Neuronal stem cell (in vitro differentiated cells): Measurements from ENCODE around the gene APOBR.
A peak's percentile ranks its signal among the peaks of the same experiment; 100 is the strongest.

Experiments
- DNase-seq: peaks from one replicate; pipeline ENCODE4 v3.0.0-alpha.2; 2013; ENCODE audit warnings: low spot score
- H2AFZ ChIP-seq: one replicate; pipeline ENCODE4 v1.6.1; 2013; ENCODE audit warnings: mild to moderate bottlenecking, low read length, inconsistent platforms
- H2AK5ac ChIP-seq: 2 replicates; pipeline ENCODE4 v1.6.1; 2013; ENCODE audit warnings: low read depth, mild to moderate bottlenecking, inconsistent platforms, low read length, moderate library complexity, mixed read lengths
- H2BK120ac ChIP-seq: 2 replicates; pipeline ENCODE4 v1.6.1; 2013; ENCODE audit warnings: low read depth, mild to moderate bottlenecking, inconsistent platforms, low read length, moderate library complexity, mixed read lengths
- H2BK12ac ChIP-seq: one replicate; pipeline ENCODE4 v1.6.1; 2013; ENCODE audit warnings: low read length, inconsistent platforms
- H2BK15ac ChIP-seq: 2 replicates; pipeline ENCODE4 v1.6.1; 2013; ENCODE audit warnings: mild to moderate bottlenecking, low read length, inconsistent platforms, mixed read lengths
- H2BK5ac ChIP-seq: one replicate; pipeline ENCODE4 v1.6.1; 2013; ENCODE audit warnings: inconsistent platforms, mild to moderate bottlenecking, low read length, moderate library complexity
- H3K14ac ChIP-seq: one replicate; pipeline ENCODE4 v1.6.1; 2013; ENCODE audit warnings: low read length, inconsistent platforms
- H3K18ac ChIP-seq: 2 replicates; pipeline ENCODE4 v1.6.1; 2013; ENCODE audit warnings: low read length, inconsistent platforms
- H3K23ac ChIP-seq: 2 replicates; pipeline ENCODE4 v1.6.1; 2013; ENCODE audit warnings: low read depth, mild to moderate bottlenecking, mixed read lengths, low read length, inconsistent platforms; ENCODE audit not compliant: poor library complexity
- H3K27ac ChIP-seq: replicated peaks from 3 replicates; pipeline ENCODE4 v1.5.1; 2013; ENCODE audit warnings: low read length, inconsistent platforms
- H3K27me3 ChIP-seq, 3 experiments: 2 replicates each; pipeline ENCODE4 v1.6.1; 2013; ENCODE audit warnings: low read length in 3 of 3, mild to moderate bottlenecking in 2 of 3, inconsistent platforms in 1 of 3, low read depth in 1 of 3, mixed read lengths in 1 of 3, moderate library complexity in 1 of 3; ENCODE audit not compliant: control insufficient read depth in 3 of 3, insufficient read depth in 3 of 3
- H3K36me3 ChIP-seq, 2 donors: replicated peaks in 1 of 2; 2 replicates each; pipeline ENCODE4 v1.6.1; 2013; ENCODE audit warnings: low read length in 2 of 2; ENCODE audit not compliant: control insufficient read depth in 2 of 2, insufficient read depth in 2 of 2
- H3K4ac ChIP-seq: 2 replicates; pipeline ENCODE4 v1.6.1; 2013; ENCODE audit warnings: inconsistent platforms, mild to moderate bottlenecking, low read length, moderate library complexity
- H3K4me1 ChIP-seq, 2 donors: 1 replicate in 1 of 2; 2 replicates in 1 of 2; pipeline ENCODE4 v1.6.1; 2013; ENCODE audit warnings: low read length in 2 of 2, low read depth in 1 of 2; ENCODE audit not compliant: control insufficient read depth in 2 of 2, insufficient read depth in 1 of 2
- H3K4me2 ChIP-seq: one replicate; pipeline ENCODE4 v1.6.1; 2013; ENCODE audit warnings: mild to moderate bottlenecking, low read length, inconsistent platforms; ENCODE audit not compliant: insufficient read depth, poor library complexity, severe bottlenecking
- H3K4me3 ChIP-seq, 2 donors: 2 replicates each; pipeline ENCODE4 v1.5.1; 2013; ENCODE audit warnings: low read length in 2 of 2, mild to moderate bottlenecking in 2 of 2, inconsistent platforms in 1 of 2, moderate library complexity in 1 of 2
- H3K79me1 ChIP-seq: one replicate; pipeline ENCODE4 v1.6.1; 2013; ENCODE audit warnings: low read depth, mild to moderate bottlenecking, inconsistent platforms, low read length, moderate library complexity
- H3K9ac ChIP-seq: one replicate; pipeline ENCODE4 v1.6.1; 2013; ENCODE audit warnings: mild to moderate bottlenecking, low read depth, low read length, inconsistent platforms; ENCODE audit not compliant: poor library complexity
- H3K9me3 ChIP-seq, 2 donors: replicated peaks in 1 of 2; 2 replicates each; pipeline versions ENCODE3 to v1.6.1; 2013; ENCODE audit warnings: low read length in 2 of 2, mild to moderate bottlenecking in 2 of 2, inconsistent platforms in 1 of 2, low read depth in 1 of 2, mixed read lengths in 1 of 2, moderate library complexity in 1 of 2; ENCODE audit not compliant: control insufficient read depth in 2 of 2, insufficient read depth in 1 of 2
- H4K8ac ChIP-seq: one replicate; pipeline ENCODE4 v1.6.1; 2013; ENCODE audit warnings: low read depth, mild to moderate bottlenecking, inconsistent platforms, low read length, moderate library complexity
- H4K91ac ChIP-seq: one replicate; pipeline ENCODE4 v1.6.1; 2013; ENCODE audit warnings: low read length, low read depth, mild to moderate bottlenecking, inconsistent platforms; ENCODE audit not compliant: poor library complexity
- WGBS, 2 donors: extraction: QIAGEN DNeasy Blood & Tissue Kit; methylation state at CpG; one replicate each; pipeline ENCODE4 v1.1.7; 2013; ENCODE audit warnings: missing lambda C conversion rate in 2 of 2, mixed read lengths in 1 of 2; ENCODE audit not compliant: insufficient read length in 2 of 2, insufficient replicate concordance in 1 of 2; ENCODE audit errors: extremely low coverage in 2 of 2; 5-methylcytosine and 5-hydroxymethylcytosine counted together

APOBR gene

DNA sequence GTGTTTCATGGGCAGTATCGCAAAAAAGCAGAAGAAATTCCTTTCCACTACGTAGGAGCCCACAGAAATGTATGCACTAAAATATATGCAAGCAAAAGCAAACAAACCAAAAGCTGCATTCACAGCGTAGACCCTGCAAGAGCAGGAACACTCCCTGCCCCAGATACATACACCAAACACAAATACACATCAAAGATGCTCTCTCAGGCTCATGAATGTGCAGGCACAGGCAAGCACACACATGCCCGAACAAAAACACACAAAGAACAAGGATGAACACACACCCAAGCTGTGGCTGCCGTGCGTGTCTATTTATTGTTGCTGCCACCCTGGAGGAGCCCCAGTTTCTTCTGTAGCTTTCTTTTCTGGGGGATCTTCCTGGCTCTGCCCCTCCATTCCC lies 42.6 kb downstream of the APOBR start:
- Histone ChIP-seq H3K14ac (no peak overlapping the region), H3K4me1 (peaks cover 2 to 5% of the 10 kb centered on the region in 2 donors), H3K4me2 (no peak overlapping the region), H2BK120ac (no peak overlapping the region), H2AK5ac (no peak overlapping the region), H4K8ac (no peak overlapping the region), H2BK15ac (no peak overlapping the region), H3K4ac (no peak overlapping the region), H3K27ac (no peak overlapping the region), H4K91ac (no peak overlapping the region), H2AFZ (peak overlapping the region; percentile 86), H3K4me3 (peak overlapping the region in 1 of 2 donors; percentile 56), H2BK5ac (no peak overlapping the region), H2BK12ac (no peak overlapping the region), H3K79me1 (no peaks in the 10 kb centered on the region), H3K23ac (no peak overlapping the region), H3K9me3 (no peaks in the 10 kb centered on the region), H3K18ac (no peak overlapping the region), H3K27me3 (peaks cover 0 to 3% (median 0%) of the 10 kb centered on the region in 3 experiments), H3K9ac (no peak overlapping the region), H3K36me3 (no peaks in the 10 kb centered on the region)
- WGBS, 2 donors = no CpG with 5 or more reads among the region's 6 CpGs
- DNase-seq = no peak

DNA sequence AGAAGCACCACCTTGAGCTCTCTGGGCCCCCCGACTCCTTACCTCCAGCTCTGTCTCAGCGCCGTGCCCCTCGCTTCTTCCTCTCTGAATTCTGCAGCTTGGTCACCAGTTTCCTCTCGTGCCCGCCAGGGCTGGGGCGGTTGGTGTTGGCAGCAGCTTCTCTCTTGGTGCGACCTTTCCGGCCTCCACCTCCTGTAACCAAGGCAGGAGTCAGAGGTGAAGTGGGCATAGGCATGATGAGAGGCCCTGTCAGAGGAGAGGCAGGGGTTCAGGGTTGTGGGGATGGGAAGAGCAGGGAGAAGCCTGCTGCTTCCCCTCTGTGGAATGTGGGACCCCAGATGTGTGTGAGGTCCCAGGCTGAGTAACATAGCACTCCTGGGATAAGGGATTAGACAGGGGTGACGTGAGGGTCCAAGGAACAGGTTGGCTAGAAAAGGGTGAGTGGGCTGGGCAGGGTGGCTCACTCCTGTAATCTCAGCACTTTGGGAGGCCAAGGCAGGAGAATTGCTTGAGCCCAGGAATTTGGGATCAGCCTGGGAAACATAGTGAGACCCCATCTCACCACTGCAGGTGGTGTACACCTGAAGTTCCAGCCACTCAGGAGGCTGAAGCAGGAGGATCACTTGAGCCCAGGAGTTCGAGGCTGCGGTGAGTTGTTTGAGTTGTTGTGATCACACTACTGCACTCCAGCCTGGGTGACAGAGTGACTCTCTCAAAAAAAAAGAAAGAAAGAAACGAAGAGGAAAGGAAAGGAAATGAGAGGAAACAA lies 43.7 kb downstream of the APOBR start:
- Histone ChIP-seq H3K9ac (peak overlapping the region; percentile 4), H3K4me1 (peaks cover 0 to 4% of the 10 kb centered on the region in 2 donors), H2BK15ac (no peak overlapping the region), H2AK5ac (peak overlapping the region; percentile 95), H3K36me3 (no peaks in the 10 kb centered on the region), H3K27me3 (no peaks in the 10 kb centered on the region), H3K9me3 (no peaks in the 10 kb centered on the region), H2AFZ (peak overlapping the region; percentile 81), H2BK120ac (no peak overlapping the region), H3K4me3 (no peak overlapping the region), H2BK5ac (no peak overlapping the region), H4K91ac (no peak overlapping the region), H4K8ac (no peak overlapping the region), H2BK12ac (no peak overlapping the region), H3K18ac (peak overlapping the region; percentile 19), H3K4ac (no peak overlapping the region), H3K4me2 (no peak overlapping the region), H3K14ac (no peak overlapping the region), H3K23ac (no peak overlapping the region), H3K79me1 (peaks cover 1% of the 10 kb centered on the region), H3K27ac (no peak overlapping the region)
- no CpG with 5 or more reads among the region's 13 CpGs for WGBS, 2 donors
- no peak for DNase-seq

DNA sequence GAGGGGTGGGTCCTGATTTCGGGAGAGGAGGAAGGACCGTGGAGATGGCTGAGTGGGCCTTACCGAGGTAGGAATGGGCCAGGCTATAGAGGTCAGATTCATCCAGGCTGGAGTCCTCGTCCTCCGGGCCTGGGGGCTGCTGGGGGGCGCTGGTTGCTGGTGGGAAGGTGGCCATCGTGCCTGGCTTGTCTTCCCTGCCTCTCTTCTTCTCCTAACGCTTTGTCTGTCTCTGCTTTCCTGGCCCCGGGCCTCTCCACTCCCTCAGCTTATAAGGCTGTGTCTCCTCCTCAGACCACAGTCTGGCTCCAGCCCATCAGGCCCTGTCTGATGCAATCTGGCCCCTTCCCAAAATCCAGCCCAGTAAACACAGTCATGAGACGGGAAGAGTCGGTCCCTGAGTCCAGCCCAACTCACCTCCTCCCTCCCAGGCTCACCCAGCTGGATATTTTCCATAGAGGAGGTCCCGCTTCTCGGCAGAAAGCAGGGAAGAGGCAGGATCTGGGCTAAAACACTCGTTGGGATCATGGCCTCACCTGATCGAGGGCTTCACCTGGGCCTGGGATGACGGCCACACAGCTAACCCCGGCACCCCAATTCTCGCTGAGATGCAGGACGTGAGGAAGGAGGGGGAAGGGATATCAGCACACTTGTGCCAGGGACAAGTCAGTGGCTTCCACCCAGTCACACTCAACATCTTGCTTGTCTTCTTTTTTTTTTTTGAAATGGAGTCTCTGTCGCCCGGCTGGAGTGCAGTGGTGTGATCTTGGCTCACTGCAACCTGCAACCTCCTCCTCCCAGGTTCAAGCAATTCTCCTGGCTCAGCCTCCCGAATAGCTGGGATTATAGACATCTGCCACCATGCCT lies 44.5 kb downstream of the APOBR start, which contains the start of gene NUPR1:
Gene NUPR1 (minus strand): TSS at position 242 of the 864 bp plus-strand sequence. CDS start 67 bp downstream, at position 175.
- DNase-seq = no peak
- WGBS, 2 donors = no CpG with 5 or more reads among the region's 22 CpGs
- no peak within 1 kb of the TSS for H3K27ac ChIP-seq

DNA sequence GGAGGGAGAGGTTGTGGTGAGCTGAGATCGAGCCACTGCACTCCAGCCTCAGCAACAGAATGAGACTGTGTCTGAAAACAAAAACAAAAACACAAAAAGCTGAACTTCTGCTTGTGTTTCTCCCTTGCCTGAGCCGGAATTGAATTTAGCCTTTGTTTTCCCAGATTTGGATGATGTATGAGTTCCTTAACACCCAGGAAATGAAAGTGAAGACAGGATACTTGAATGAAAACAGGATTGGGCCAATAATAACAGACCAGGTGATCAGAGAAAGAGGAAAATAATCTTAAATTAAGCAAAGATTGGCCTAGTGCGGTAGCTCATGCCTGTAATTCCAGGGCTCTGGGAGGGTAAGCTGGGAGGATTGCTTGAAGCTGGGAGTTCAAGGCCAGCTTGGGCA lies 45.9 kb downstream of the APOBR start:
- Histone ChIP-seq H3K18ac (no peak overlapping the region), H2AFZ (no peak overlapping the region), H3K27me3 (no peaks in the 10 kb centered on the region), H3K79me1 (peaks cover 1% of the 10 kb centered on the region), H3K4me3 (no peak overlapping the region), H2BK12ac (no peak overlapping the region), H3K9me3 (no peaks in the 10 kb centered on the region), H4K8ac (no peak overlapping the region), H2BK15ac (no peak overlapping the region), H4K91ac (no peak overlapping the region), H3K14ac (no peak overlapping the region), H3K36me3 (no peaks in the 10 kb centered on the region), H3K9ac (no peak overlapping the region), H3K4ac (no peak overlapping the region), H3K4me1 (peaks cover 0 to 4% of the 10 kb centered on the region in 2 donors), H2BK120ac (no peak overlapping the region), H2BK5ac (no peak overlapping the region), H3K23ac (no peak overlapping the region), H3K4me2 (no peak overlapping the region), H3K27ac (no peak overlapping the region), H2AK5ac (no peak overlapping the region)
- no peak for DNase-seq
- WGBS, 2 donors = no CpG with 5 or more reads among the region's 3 CpGs

More for the DNA sequence above, 44.5 kb downstream of the APOBR start, which contains the start of gene NUPR1:
- Histone ChIP-seq H3K9me3 (no peaks in the 10 kb centered on the region), H2AFZ (peak within 1 kb of the TSS; percentile 81), H4K8ac (no peak within 1 kb of the TSS), H3K27me3 (no peaks in the 10 kb centered on the region), H3K18ac (peak within 1 kb of the TSS; percentile 19), H2BK15ac (no peak within 1 kb of the TSS), H3K23ac (no peak within 1 kb of the TSS), H3K36me3 (no peaks in the 10 kb centered on the region), H3K14ac (no peak within 1 kb of the TSS), H3K4ac (peak within 1 kb of the TSS; percentile 1), H2BK12ac (no peak within 1 kb of the TSS), H2BK120ac (no peak within 1 kb of the TSS), H3K4me2 (no peak within 1 kb of the TSS), H2AK5ac (peak within 1 kb of the TSS; percentile 95), H3K4me3 (no peak within 1 kb of the TSS), H3K79me1 (peaks cover 1% of the 10 kb centered on the region), H3K4me1 (peaks cover 0 to 4% of the 10 kb centered on the region in 2 donors), H4K91ac (no peak within 1 kb of the TSS), H2BK5ac (no peak within 1 kb of the TSS), H3K9ac (peak within 1 kb of the TSS; percentile 72)
